Liver (tissue), 9 donors: ENCODE measurements around the gene ANXA10. TPM values are rescaled to one million over a fixed set of nuclear protein-coding genes. Genes with fewer than 3 reads are reported as not detected.

Source experiments
- DNase-seq: peaks from one replicate; pipeline ENCODE4 v3.0.0-alpha.2; 2017; ENCODE audit warnings: low spot score
- H3K27ac ChIP-seq, 2 donors: one replicate each; pipeline ENCODE4 v1.7.0; 2013; ENCODE audit warnings: inconsistent platforms in 2 of 2, low read length in 2 of 2, control low read depth in 1 of 2, low read depth in 1 of 2, mild to moderate bottlenecking in 1 of 2
- H3K27me3 ChIP-seq, 4 donors: one replicate each; pipeline versions ENCODE4 v1.6.1 to v1.7.0; 2013; ENCODE audit warnings: low read length in 3 of 4, inconsistent platforms in 1 of 4, mild to moderate bottlenecking in 1 of 4, moderate library complexity in 1 of 4; ENCODE audit not compliant: control insufficient read depth in 4 of 4, insufficient read depth in 4 of 4
- H3K36me3 ChIP-seq, 4 donors: one replicate each; pipeline versions ENCODE4 v1.6.1 to v1.7.0; 2013; ENCODE audit warnings: low read length in 3 of 4, mild to moderate bottlenecking in 3 of 4, low read depth in 1 of 4, moderate library complexity in 1 of 4; ENCODE audit not compliant: control insufficient read depth in 4 of 4, insufficient read depth in 3 of 4
- H3K4me1 ChIP-seq, 4 donors: one replicate each; pipeline versions ENCODE4 v1.6.1 to v1.7.0; 2013; ENCODE audit warnings: low read length in 3 of 4, mild to moderate bottlenecking in 3 of 4, moderate library complexity in 1 of 4; ENCODE audit not compliant: control insufficient read depth in 4 of 4, insufficient read depth in 4 of 4
- H3K4me3 ChIP-seq, 3 donors: one replicate each; pipeline versions ENCODE4 v1.6.1 to v1.7.0; 2013; ENCODE audit warnings: low read length in 3 of 3, control low read depth in 1 of 3, low read depth in 1 of 3, mild to moderate bottlenecking in 1 of 3
- H3K9ac ChIP-seq, 2 donors: one replicate each; pipeline ENCODE4 v1.7.0; 2013; ENCODE audit warnings: low read length in 2 of 2, mild to moderate bottlenecking in 2 of 2, moderate library complexity in 2 of 2, control low read depth in 1 of 2, low read depth in 1 of 2
- H3K9me3 ChIP-seq, 4 donors: one replicate each; pipeline versions ENCODE4 v1.6.1 to v1.7.0; 2013; ENCODE audit warnings: low read length in 3 of 4; ENCODE audit not compliant: control insufficient read depth in 4 of 4
- ATF3 ChIP-seq: IDR thresholded peaks from 2 replicates; pipeline ENCODE4 v1.6.1; 2016; ENCODE audit warnings: antibody characterized with exemption
- CTCF ChIP-seq: fragments of 150-350 bp; IDR thresholded peaks from 2 replicates; pipeline ENCODE4 v1.5.1; 2017; ENCODE audit warnings: improper control_type of control experiment, low read depth, low read length; ENCODE audit not compliant: missing input control
- EGR1 ChIP-seq, 2 donors: IDR thresholded peaks; 2 replicates each; pipeline ENCODE4 v1.6.1; 2016 to 2018; ENCODE audit warnings: antibody characterized with exemption in 2 of 2, low read depth in 2 of 2
- FOXA1 ChIP-seq: IDR thresholded peaks from 2 replicates; pipeline ENCODE4 v1.6.1; 2016; ENCODE audit warnings: antibody characterized with exemption
- FOXA2 ChIP-seq: IDR thresholded peaks from 2 replicates; pipeline ENCODE4 v1.6.1; 2016; ENCODE audit warnings: antibody characterized with exemption
- HNF4A ChIP-seq, 2 donors: conservative IDR thresholded peaks; 2 replicates each; pipeline ENCODE4 v1.6.1; 2016; ENCODE audit warnings: antibody characterized with exemption in 2 of 2, mild to moderate bottlenecking in 2 of 2
- HNF4G ChIP-seq: IDR thresholded peaks from 2 replicates; pipeline ENCODE4 v1.6.1; 2016; ENCODE audit warnings: antibody characterized with exemption
- JUND ChIP-seq, 2 donors: IDR thresholded peaks; 2 replicates each; pipeline ENCODE4 v1.6.1; 2016; ENCODE audit warnings: antibody characterized with exemption in 2 of 2
- NR2F2 ChIP-seq: IDR thresholded peaks from 2 replicates; pipeline ENCODE4 v1.6.1; 2016; ENCODE audit warnings: antibody characterized with exemption
- RAD21 ChIP-seq, 2 donors: IDR thresholded peaks; 2 replicates each; pipeline ENCODE4 v1.6.1; 2016; ENCODE audit warnings: antibody characterized with exemption in 2 of 2, mild to moderate bottlenecking in 2 of 2
- REST ChIP-seq: IDR thresholded peaks from 2 replicates; pipeline ENCODE4 v1.6.1; 2016; ENCODE audit warnings: antibody characterized with exemption, mild to moderate bottlenecking
- RXRA ChIP-seq, 2 donors: IDR thresholded peaks; 2 replicates each; pipeline ENCODE4 v1.6.1; 2017 to 2018; ENCODE audit warnings: antibody characterized with exemption in 2 of 2, mild to moderate bottlenecking in 1 of 2
- SP1 ChIP-seq: IDR thresholded peaks from 2 replicates; pipeline ENCODE4 v1.6.1; 2018; ENCODE audit warnings: antibody characterized with exemption, mild to moderate bottlenecking
- TAF1 ChIP-seq: conservative IDR thresholded peaks from 2 replicates; pipeline ENCODE4 v1.6.1; 2016; ENCODE audit warnings: antibody characterized with exemption, mild to moderate bottlenecking
- YY1 ChIP-seq: IDR thresholded peaks from 2 replicates; pipeline ENCODE4 v1.6.1; 2016; ENCODE audit warnings: antibody characterized with exemption, mild to moderate bottlenecking
- ZBTB33 ChIP-seq: IDR thresholded peaks from 2 replicates; pipeline ENCODE4 v1.6.1; 2016; ENCODE audit warnings: antibody characterized with exemption
- WGBS: extraction: QIAGEN DNeasy Blood & Tissue Kit; methylation state at CpG from one replicate; pipeline ENCODE4 v1.1.7; 2013; 5-methylcytosine and 5-hydroxymethylcytosine counted together
- polyA plus RNA-seq, 2 donors: library from polyadenylated mRNA; stranded (reverse) in 1 of 2; unstranded in 1 of 2; fragments of 200-250 nt in 1 of 2; fragments of >200 nt in 1 of 2; fragmentation: Nextera tagmentation in 1 of 2; extraction: Ambion mirVana in 1 of 2; gene quantifications; one replicate each; pipeline versions ENCODE4 v1.2.1 to v1.2.3, GENCODE V29; 2013 to 2015
- total RNA-seq, 2 donors: library from RNA; depleted of rRNA; stranded (reverse); fragments of >200 nt; gene quantifications; one replicate each; pipeline ENCODE4 v1.2.3, GENCODE V29; 2014
- TF ChIP-seq, protein P1 (sequence below): IDR thresholded peaks from 2 replicates; pipeline ENCODE4 v1.6.1; 2016; ENCODE audit warnings: antibody characterized with exemption
- donor health status: healthy.
- donor health status: healthy.
- donor health status: healthy.
- donor health status: healthy.
- donor health status: healthy.

The ANXA10 gene
- 10 to 100 TPM in 1 of 2 donors, 1 to 10 TPM in 1; 6.3 to 26.9 TPM for total RNA-seq
- 10 to 100 TPM; 29.7 to 45.4 TPM for polyA plus RNA-seq

DNA sequence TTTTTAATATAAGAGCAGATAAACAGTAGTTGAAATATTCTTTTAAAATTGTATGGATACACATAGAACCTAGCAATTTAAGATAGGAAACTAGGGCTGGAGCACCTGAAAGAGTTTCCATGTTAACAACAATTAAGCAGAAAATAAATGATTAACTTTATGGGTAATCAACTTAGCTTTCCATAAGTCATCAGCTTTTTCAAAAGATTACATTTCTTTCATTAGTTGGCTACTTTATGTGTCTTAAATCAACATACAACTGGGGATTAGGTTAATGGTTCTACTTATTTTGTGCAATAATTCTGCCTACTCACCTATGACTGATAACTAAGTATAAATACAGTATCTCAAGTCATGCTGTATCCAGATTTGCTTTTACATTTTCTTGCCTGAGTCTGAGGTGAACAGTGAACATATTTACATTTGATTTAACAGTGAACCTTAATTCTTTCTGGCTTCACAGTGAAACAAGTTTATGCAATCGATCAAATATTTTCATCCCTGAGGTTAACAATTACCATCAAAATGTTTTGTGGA is at the start of gene ANXA10:
ANXA10 (plus strand) TSS at position 362 of the 537 bp plus-strand sequence; CDS start at position 526, 164 bp downstream.
- no peaks in the 10 kb centered on the region for H3K36me3 ChIP-seq
- WGBS, result 86% methylated on average over 1 of the region's 1 CpG
- H3K27ac ChIP-seq, result no peak within 1 kb of the TSS
- H3K27me3 ChIP-seq, result no peaks in the 10 kb centered on the region
- no peaks in the 10 kb centered on the region for H3K4me1 ChIP-seq
- no peak within 1 kb of the TSS for H3K9ac ChIP-seq
- DNase-seq, result no peak
- peaks cover 0 to 9% (median 6%) of the 10 kb centered on the region in 4 donors for H3K9me3 ChIP-seq
- TF ChIP-seq REST (no peak), JUND (IDR thresholded peaks at IDR 0.05) (no peak), HNF4A (conservative IDR thresholded peaks at IDR 0.05) (no peak), FOXA2 (no peak), HNF4G (no peak), ZBTB33 (no peak), RXRA (IDR thresholded peaks at IDR 0.05) (no peak), CTCF (no peak), NR2F2 (no peak), TAF1 (no peak), ATF3 (no peak), SP1 (no peak), YY1 (no peak), RAD21 (IDR thresholded peaks at IDR 0.05) (no peak), EGR1 (IDR thresholded peaks at IDR 0.05; ENCODE audit: low read depth in 2 of 2) (no peak), FOXA1 (no peak)
- TF ChIP-seq, protein P1, sequence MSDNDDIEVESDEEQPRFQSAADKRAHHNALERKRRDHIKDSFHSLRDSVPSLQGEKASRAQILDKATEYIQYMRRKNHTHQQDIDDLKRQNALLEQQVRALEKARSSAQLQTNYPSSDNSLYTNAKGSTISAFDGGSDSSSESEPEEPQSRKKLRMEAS, result no peak
- no peak within 1 kb of the TSS for H3K4me3 ChIP-seq

GRCh38 chr4:168045354-168045753 is 47.0 kb upstream of the ANXA10 start:
- Histone ChIP-seq H3K9ac (no peak overlapping the region), H3K9me3 (peaks cover 0 to 6% (median 3%) of the 10 kb centered on the region in 4 donors), H3K4me1 (no peaks in the 10 kb centered on the region), H3K36me3 (no peaks in the 10 kb centered on the region), H3K4me3 (no peak overlapping the region), H3K27me3 (no peaks in the 10 kb centered on the region), H3K27ac (no peak overlapping the region)
- DNase-seq, result no peak
- TF ChIP-seq HNF4G (no peak), FOXA1 (no peak), ATF3 (no peak), ZBTB33 (no peak), RXRA (IDR thresholded peaks at IDR 0.05) (no peak), EGR1 (IDR thresholded peaks at IDR 0.05; ENCODE audit: low read depth in 2 of 2) (no peak), CTCF (no peak)
